ENCODE data around the gene HSPB2. TPM values are rescaled to one million over a fixed set of nuclear protein-coding genes. Genes with fewer than 3 reads are reported as not detected.

The HSPB2 gene
- total and polyA plus RNA-seq, 10 of the 15 experiments (the other 5 are each of a cell fraction or from before 2014, with no cell fraction given): not detected

DNA sequence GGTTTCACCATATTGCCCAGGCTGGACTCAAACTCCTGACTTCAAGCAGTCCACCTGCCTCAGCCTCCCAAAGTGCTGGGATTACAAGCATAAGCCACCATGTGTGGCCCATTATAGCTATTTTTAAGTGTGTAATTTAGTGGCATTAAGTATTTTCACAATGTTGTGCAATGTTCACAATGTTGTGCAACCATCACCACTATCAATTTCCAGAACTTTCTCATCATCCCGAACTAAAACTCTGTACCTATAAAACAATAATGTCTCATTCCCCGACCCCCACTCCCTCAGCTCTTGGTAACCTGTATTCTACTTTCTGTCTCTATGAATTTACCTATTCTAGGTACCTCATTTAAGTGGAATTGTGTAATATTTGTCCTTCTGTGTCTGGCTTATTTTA is 25.7 kb upstream of the HSPB2 start:
- Histone ChIP-seq H3K9ac (ENCODE audit: control insufficient read depth, insufficient read depth, low read length) (no peak overlapping the region), H3K79me2 (ENCODE audit: control insufficient read depth, insufficient read depth, low read length) (no peaks in the 10 kb centered on the region), H3K4me3 (no peak overlapping the region), H3K27me3 (replicated peaks in 1 of 2; ENCODE audit: control insufficient read depth in 2 of 2, insufficient read depth in 2 of 2, low read length in 1 of 2) (no peaks in the 10 kb centered on the region), H4K20me1 (ENCODE audit: control insufficient read depth, insufficient read depth) (no peaks in the 10 kb centered on the region), H3K4me1 (ENCODE audit: control insufficient read depth, insufficient read depth, low read length) (no peaks in the 10 kb centered on the region), H3K4me2 (ENCODE audit: control insufficient read depth, insufficient read depth) (no peak overlapping the region), H2AFZ (ENCODE audit: control insufficient read depth, low read depth, low read length) (no peak overlapping the region), H3K9me3 (replicated peaks; ENCODE audit: control insufficient read depth, insufficient read depth, low read length) (no peaks in the 10 kb centered on the region), H3K27ac (ENCODE audit: control insufficient read depth, insufficient read depth) (no peak overlapping the region), H3K36me3 (ENCODE audit: control insufficient read depth in 2 of 2, insufficient read depth in 2 of 2, low read length in 1 of 2) (no peaks in the 10 kb centered on the region)
- RAD21 ChIA-PET (ENCODE audit: unreplicated experiment): no interaction called here
- in situ Hi-C loops (cut with MboI) (loop anchor here (10.0 kb wide), 1 partner anchor 58 kb away; no protein-coding TSS in a partner anchor), intact Hi-C loops (cut with micrococcal nuclease; ENCODE audit: unreplicated experiment) (no loop called here)
- CTCF ChIA-PET: interaction anchor here (0.6 to 1.6 kb wide), 3 partner anchors 95 to 304 kb away, joined by 3 to 4 read pairs (median 4); no protein-coding TSS in a partner anchor
- POLR2A ChIA-PET: no interaction called here
- SMC1A ChIA-PET (ENCODE audit: uncharacterized antibody, unreplicated experiment): interaction anchor here (2.1 kb wide), 1 partner anchor 11 kb away, joined by 10 read pairs; no protein-coding TSS in a partner anchor
- FAIRE-seq (no peak), ATAC-seq (no peak), DNase-seq (ENCODE audit: low read depth, low spot score) (no peak)
- no TSS peak for BruUV-seq (replicated peaks)
- 55% methylated on average over 2 of the region's 2 CpGs for WGBS (ENCODE audit: insufficient coverage, insufficient replicate concordance, low lambda C conversion rate, missing lambda C conversion rate)
- TF ChIP-seq NR2C2 (IDR thresholded peaks at IDR 0.05; ENCODE audit: borderline replicate concordance, control insufficient read depth, insufficient read length, low read depth) (no peak), MYB (IDR thresholded peaks at IDR 0.05; ENCODE audit: borderline replicate concordance, low read depth, low read length) (no peak), MEF2B (IDR thresholded peaks at IDR 0.05; ENCODE audit: partially characterized antibody, poor library complexity, severe bottlenecking) (no peak), RELA (IDR thresholded peaks at IDR 0.05; ENCODE audit: borderline replicate concordance, partially characterized antibody) (no peak), EP300 (IDR thresholded peaks at IDR 0.05; ENCODE audit: borderline replicate concordance in 1 of 2, control insufficient read depth in 1 of 2, low read depth in 2 of 2, low read length in 2 of 2) (no peak), BCL3 (IDR thresholded peaks at IDR 0.05; ENCODE audit: borderline replicate concordance, insufficient read depth, low read depth, low read length, poor library complexity, severe bottlenecking) (no peak), BCL11A (IDR thresholded peaks at IDR 0.05; ENCODE audit: low read depth, low read length) (no peak), PAX5 (IDR thresholded peaks at IDR 0.05; ENCODE audit: borderline replicate concordance, low read depth, low read length) (no peak), BRCA1 (IDR thresholded peaks at IDR 0.05; ENCODE audit: low read depth, low read length) (no peak)
- TF ChIP-seq, protein P1, sequence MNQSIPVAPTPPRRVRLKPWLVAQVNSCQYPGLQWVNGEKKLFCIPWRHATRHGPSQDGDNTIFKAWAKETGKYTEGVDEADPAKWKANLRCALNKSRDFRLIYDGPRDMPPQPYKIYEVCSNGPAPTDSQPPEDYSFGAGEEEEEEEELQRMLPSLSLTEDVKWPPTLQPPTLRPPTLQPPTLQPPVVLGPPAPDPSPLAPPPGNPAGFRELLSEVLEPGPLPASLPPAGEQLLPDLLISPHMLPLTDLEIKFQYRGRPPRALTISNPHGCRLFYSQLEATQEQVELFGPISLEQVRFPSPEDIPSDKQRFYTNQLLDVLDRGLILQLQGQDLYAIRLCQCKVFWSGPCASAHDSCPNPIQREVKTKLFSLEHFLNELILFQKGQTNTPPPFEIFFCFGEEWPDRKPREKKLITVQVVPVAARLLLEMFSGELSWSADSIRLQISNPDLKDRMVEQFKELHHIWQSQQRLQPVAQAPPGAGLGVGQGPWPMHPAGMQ (IDR thresholded peaks at IDR 0.05; ENCODE audit: borderline replicate concordance): no peak
- TF ChIP-seq, protein P2, sequence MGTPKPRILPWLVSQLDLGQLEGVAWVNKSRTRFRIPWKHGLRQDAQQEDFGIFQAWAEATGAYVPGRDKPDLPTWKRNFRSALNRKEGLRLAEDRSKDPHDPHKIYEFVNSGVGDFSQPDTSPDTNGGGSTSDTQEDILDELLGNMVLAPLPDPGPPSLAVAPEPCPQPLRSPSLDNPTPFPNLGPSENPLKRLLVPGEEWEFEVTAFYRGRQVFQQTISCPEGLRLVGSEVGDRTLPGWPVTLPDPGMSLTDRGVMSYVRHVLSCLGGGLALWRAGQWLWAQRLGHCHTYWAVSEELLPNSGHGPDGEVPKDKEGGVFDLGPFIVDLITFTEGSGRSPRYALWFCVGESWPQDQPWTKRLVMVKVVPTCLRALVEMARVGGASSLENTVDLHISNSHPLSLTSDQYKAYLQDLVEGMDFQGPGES (IDR thresholded peaks at IDR 0.05): no peak
- TF ChIP-seq, protein P3, sequence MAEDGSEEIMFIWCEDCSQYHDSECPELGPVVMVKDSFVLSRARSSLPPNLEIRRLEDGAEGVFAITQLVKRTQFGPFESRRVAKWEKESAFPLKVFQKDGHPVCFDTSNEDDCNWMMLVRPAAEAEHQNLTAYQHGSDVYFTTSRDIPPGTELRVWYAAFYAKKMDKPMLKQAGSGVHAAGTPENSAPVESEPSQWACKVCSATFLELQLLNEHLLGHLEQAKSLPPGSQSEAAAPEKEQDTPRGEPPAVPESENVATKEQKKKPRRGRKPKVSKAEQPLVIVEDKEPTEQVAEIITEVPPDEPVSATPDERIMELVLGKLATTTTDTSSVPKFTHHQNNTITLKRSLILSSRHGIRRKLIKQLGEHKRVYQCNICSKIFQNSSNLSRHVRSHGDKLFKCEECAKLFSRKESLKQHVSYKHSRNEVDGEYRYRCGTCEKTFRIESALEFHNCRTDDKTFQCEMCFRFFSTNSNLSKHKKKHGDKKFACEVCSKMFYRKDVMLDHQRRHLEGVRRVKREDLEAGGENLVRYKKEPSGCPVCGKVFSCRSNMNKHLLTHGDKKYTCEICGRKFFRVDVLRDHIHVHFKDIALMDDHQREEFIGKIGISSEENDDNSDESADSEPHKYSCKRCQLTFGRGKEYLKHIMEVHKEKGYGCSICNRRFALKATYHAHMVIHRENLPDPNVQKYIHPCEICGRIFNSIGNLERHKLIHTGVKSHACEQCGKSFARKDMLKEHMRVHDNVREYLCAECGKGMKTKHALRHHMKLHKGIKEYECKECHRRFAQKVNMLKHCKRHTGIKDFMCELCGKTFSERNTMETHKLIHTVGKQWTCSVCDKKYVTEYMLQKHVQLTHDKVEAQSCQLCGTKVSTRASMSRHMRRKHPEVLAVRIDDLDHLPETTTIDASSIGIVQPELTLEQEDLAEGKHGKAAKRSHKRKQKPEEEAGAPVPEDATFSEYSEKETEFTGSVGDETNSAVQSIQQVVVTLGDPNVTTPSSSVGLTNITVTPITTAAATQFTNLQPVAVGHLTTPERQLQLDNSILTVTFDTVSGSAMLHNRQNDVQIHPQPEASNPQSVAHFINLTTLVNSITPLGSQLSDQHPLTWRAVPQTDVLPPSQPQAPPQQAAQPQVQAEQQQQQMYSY (CRISPR knock-in tag; IDR thresholded peaks at IDR 0.05): no peak
